ENCODE results near the gene GRAMD2A.
A peak's percentile ranks its signal among the peaks of the same experiment; 100 is the strongest.

Gene GRAMD2A

DNA sequence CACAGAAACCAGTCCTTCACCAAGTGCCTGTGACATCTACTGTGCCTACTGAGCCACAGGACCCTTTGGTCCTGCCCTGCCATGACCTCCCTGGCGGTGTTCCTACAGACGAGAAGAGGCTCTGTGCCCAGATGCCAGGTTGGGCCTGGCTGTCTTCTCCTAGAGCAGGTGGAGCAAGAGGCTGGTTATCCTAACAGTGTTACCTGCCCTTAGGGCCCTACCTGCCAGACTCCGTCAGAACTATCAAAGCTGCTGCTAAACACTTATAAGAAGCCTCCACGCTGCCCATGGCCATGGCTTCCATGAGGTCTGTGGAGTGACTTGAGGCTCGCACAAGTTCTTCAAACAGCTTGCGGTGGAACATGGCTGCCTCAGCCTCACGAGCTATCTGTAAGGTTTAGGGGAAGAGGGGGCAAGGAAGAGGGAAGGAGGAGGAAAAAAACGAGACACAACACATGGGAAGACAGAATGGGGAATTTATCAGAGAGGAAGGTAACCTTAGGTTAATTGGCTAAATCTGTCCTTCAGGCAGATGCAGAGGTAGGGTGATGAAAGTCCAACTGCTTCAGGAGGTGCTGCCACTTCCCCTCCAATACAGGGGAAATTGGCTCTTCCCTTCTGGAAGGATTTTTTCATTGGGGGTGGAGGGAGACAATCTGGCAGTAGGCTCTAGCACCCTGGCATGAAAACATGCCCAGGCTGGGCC, 5.4 kb upstream of the GRAMD2A start:
- TF ChIP-seq, protein P1, sequence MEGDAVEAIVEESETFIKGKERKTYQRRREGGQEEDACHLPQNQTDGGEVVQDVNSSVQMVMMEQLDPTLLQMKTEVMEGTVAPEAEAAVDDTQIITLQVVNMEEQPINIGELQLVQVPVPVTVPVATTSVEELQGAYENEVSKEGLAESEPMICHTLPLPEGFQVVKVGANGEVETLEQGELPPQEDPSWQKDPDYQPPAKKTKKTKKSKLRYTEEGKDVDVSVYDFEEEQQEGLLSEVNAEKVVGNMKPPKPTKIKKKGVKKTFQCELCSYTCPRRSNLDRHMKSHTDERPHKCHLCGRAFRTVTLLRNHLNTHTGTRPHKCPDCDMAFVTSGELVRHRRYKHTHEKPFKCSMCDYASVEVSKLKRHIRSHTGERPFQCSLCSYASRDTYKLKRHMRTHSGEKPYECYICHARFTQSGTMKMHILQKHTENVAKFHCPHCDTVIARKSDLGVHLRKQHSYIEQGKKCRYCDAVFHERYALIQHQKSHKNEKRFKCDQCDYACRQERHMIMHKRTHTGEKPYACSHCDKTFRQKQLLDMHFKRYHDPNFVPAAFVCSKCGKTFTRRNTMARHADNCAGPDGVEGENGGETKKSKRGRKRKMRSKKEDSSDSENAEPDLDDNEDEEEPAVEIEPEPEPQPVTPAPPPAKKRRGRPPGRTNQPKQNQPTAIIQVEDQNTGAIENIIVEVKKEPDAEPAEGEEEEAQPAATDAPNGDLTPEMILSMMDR (conservative IDR thresholded peaks at IDR 0.05; ENCODE audit: low read depth, low read length) = no peak
- no peak overlapping the region for H3K4me3 ChIP-seq (ENCODE audit: low read length)
- DNase-seq (ENCODE audit: low read depth) = no peak

DNA sequence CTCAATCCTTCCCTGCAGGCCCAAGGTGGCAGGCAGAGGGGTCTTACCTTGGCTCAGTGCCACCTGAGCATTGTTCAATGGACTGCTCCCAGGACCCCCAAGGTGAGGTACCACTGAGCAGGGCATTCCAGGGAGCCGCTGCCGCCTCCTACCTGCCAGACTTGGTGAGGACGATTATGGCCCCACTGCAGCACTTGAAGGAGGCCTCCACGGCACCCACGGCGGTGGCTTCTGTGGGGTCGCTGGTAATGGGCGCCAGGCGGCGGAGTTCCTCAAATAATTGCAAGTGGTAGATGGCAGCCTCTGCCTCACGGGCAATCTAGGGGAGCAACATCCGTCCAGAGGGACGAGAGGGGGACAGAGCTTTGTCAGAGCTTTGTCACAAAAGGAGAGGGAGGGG, 4.7 kb upstream of the GRAMD2A start:
- TF ChIP-seq, protein P1 (conservative IDR thresholded peaks at IDR 0.05; ENCODE audit: low read depth, low read length) = no peak
- no peak for DNase-seq (ENCODE audit: low read depth)
- H3K4me3 ChIP-seq (ENCODE audit: low read length) = no peak overlapping the region

DNA sequence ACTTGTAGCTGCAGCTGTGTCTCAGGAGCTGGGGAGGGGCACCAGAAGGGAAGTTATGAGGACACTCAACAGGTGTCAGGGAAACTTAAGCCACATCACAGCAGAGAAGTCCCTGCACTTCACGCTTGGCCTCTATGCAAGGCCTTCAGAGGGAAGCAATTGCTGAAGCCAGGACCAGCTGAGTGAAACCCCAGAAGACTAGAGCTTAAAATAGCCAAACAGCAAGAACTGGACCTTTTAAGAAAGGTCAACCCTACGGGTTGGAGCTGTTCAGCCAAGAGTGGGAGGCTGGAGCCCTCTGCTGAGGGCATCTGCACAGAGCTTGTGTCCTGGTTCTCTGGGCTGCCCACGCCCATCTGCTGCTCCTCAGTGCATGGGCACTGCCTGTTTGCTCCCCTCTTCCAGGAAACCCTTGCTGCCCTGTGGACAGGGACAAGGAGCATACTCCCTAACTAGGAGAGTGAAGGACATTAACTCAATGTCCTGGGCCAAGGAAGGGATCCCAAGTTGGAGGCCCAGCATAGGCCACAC, 3.9 kb upstream of the GRAMD2A start:
- TF ChIP-seq, protein P1 (conservative IDR thresholded peaks at IDR 0.05; ENCODE audit: low read depth, low read length) = no peak
- no peak overlapping the region for H3K4me3 ChIP-seq (ENCODE audit: low read length)
- no peak for DNase-seq (ENCODE audit: low read depth)

DNA sequence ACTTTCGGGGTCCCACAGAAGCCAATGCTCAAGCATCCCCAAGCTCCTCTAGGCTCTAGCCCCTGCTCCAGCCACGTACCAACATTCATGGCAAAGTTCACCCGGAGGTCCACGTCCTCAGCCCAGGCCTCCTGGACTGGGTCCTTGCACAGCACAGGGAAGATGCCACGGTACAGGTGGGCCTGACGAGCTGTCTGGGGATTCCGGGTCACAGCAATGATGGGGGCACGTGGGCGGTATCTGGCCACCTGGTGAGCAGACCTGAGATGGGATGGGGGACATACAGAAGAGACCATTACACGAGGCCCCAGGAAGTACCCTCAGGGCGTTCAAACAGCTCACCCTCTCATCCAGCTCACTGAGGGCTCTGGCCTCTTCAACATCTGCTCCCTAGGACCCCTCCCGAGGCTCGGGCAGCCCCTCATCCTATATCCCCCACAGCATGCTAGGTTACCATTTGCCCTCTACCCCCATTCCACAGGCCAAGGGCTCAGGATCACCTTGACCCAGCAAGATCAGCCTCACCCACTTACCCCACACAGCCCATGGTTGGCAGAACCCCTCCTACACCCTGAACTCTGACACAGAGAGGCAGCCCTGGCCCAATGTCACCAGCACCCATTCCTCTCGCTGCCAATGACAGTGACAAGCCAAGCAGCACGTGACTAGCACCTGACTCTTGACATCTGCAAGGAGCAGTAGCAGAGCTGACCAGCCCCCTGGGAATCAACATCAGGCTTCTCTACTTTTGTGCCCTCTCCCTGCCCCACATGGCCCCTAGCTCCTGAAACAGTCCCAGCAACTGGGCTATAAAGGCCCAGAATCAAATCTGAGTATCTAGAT, 3.0 kb upstream of the GRAMD2A start:
- no peak for DNase-seq (ENCODE audit: low read depth)
- TF ChIP-seq, protein P1 (conservative IDR thresholded peaks at IDR 0.05; ENCODE audit: low read depth, low read length) = no peak
- no peak overlapping the region for H3K4me3 ChIP-seq (ENCODE audit: low read length)

DNA sequence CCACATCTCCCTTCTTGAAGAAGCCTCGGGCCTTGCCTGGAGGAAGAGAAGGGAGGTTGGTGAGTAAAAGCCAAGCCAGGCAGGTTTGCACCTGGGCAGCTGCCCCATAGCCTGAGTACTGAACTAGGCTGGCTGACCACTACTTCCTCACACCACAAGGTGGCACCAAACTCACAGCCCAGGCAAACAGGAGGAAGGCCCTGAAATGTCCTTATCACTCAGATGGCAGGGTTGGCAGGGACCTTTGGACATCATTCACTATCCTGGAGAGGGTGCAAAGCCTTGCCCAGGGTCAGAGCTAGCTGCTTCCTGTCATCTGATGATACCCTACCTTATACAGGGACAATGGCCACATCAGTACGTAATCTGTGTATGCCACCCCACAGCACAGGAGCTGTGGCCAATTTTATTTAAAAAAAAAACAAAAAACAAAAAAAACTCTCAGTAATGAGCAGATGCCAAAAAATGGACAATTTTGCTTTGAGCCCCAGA, 2.2 kb upstream of the GRAMD2A start:
- no peak for DNase-seq (ENCODE audit: low read depth)
- H3K4me3 ChIP-seq (ENCODE audit: low read length) = no peak overlapping the region
- TF ChIP-seq, protein P1 (conservative IDR thresholded peaks at IDR 0.05; ENCODE audit: low read depth, low read length) = peak; percentile 97

DNA sequence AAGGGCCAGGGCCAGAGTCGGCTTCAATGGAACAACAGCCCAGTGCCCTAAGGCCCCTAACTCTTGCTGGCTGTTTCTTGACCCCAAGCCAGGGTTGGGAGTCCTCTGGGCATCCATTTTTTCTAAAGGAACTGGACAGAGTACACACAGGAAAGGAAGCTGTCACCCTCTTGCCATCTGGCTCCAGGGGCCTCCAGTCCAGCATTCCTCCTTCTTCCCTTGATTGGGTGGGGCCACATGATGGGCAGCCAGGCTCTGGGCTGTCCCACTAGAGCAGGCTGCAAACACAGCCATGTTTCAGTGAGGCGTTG, 1.6 kb upstream of the GRAMD2A start:
- DNase-seq (ENCODE audit: low read depth) = no peak
- no peak overlapping the region for H3K4me3 ChIP-seq (ENCODE audit: low read length)
- TF ChIP-seq, protein P1 (conservative IDR thresholded peaks at IDR 0.05; ENCODE audit: low read depth, low read length) = no peak
